RWPE2 (cell line): ENCODE measurements around the gene CNTN6.

Source experiments
- ATAC-seq: fragments of 200-7000 bp; cut with Tn5 transposase; 3 replicates; pipeline ENCODE4 v1.9.1; 2021; ENCODE audit warnings: low read depth
- DNase-seq: peaks from one replicate; pipeline ENCODE4 v3.0.0-alpha.2; 2020; ENCODE audit warnings: low spot score
- H3K27ac ChIP-seq: fragments of 450-650 bp; 2 replicates; pipeline ENCODE4 v1.5.1; 2017; ENCODE audit warnings: mild to moderate bottlenecking; ENCODE audit not compliant: poor library complexity, severe bottlenecking
- H3K27me3 ChIP-seq: fragments of 250-450 bp; sonication (Bioruptor Pico); 2 replicates; pipeline ENCODE4 v1.5.1; 2021; ENCODE audit warnings: mild to moderate bottlenecking, moderate library complexity; ENCODE audit not compliant: insufficient read depth, poor library complexity, severe bottlenecking
- H3K36me3 ChIP-seq: fragments of 250-450 bp; sonication (Bioruptor Pico); 2 replicates; pipeline ENCODE4 v1.5.1; 2020; ENCODE audit warnings: low read depth, mild to moderate bottlenecking, moderate library complexity
- H3K4me1 ChIP-seq: fragments of 250-450 bp; sonication (Bioruptor Pico); 2 replicates; pipeline ENCODE4 v1.5.1; 2021; ENCODE audit warnings: mild to moderate bottlenecking, moderate library complexity; ENCODE audit not compliant: insufficient read depth, poor library complexity, severe bottlenecking
- H3K4me3 ChIP-seq: fragments of 250-450 bp; sonication (Bioruptor Pico); 2 replicates; pipeline ENCODE4 v1.5.1; 2021; ENCODE audit warnings: mild to moderate bottlenecking, moderate library complexity; ENCODE audit not compliant: severe bottlenecking
- H3K9me3 ChIP-seq: fragments of 250-450 bp; sonication (Bioruptor Pico); 2 replicates; pipeline ENCODE4 v1.5.1; 2021; ENCODE audit warnings: mild to moderate bottlenecking, moderate library complexity; ENCODE audit not compliant: severe bottlenecking
- TF ChIP-seq, protein P1 (sequence below): fragments of 450-650 bp; IDR thresholded peaks from one replicate; pipeline ENCODE4 v1.5.1; 2017; ENCODE audit warnings: mild to moderate bottlenecking, moderate library complexity; ENCODE audit not compliant: poor library complexity, severe bottlenecking

Gene CNTN6

DNA sequence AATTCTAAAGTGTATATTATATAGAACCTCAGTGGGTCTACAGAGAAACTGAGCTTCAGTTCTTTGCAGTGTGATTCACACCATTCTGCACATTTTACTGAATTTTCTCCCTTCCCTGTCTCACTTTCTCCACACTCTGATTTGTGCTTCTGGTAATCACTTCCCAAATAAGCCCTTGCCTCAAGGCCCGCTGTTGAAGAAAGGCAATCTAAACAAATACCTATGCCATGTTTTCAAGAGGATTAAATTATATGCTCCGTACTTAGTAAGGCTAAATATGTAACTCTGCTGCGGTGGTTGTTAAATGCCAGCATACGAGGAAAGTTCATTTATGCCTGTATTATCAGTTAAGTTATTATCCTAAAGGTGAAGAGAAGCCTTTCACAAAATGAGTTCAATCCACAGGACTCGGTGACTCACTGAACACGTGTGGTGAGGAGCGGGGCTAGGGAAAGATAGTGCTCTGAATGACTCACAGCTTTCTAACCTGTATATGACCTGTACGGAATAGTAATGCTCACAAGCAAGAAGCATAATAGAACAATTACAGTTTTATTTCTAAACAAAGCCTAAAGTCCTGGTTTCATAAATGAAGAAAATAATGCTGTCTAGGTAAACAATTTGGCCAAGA, 25.1 kb downstream of the CNTN6 start:
- TF ChIP-seq, protein P1, sequence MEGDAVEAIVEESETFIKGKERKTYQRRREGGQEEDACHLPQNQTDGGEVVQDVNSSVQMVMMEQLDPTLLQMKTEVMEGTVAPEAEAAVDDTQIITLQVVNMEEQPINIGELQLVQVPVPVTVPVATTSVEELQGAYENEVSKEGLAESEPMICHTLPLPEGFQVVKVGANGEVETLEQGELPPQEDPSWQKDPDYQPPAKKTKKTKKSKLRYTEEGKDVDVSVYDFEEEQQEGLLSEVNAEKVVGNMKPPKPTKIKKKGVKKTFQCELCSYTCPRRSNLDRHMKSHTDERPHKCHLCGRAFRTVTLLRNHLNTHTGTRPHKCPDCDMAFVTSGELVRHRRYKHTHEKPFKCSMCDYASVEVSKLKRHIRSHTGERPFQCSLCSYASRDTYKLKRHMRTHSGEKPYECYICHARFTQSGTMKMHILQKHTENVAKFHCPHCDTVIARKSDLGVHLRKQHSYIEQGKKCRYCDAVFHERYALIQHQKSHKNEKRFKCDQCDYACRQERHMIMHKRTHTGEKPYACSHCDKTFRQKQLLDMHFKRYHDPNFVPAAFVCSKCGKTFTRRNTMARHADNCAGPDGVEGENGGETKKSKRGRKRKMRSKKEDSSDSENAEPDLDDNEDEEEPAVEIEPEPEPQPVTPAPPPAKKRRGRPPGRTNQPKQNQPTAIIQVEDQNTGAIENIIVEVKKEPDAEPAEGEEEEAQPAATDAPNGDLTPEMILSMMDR, result no peak
- H3K27me3 ChIP-seq, result no peaks in the 10 kb centered on the region
- H3K36me3 ChIP-seq, result no peaks in the 10 kb centered on the region
- no peak overlapping the region for H3K4me3 ChIP-seq
- peaks cover 2% of the 10 kb centered on the region for H3K9me3 ChIP-seq
- DNase-seq (no peak), ATAC-seq (peak; percentile 100)
- no peak overlapping the region for H3K27ac ChIP-seq
- peaks cover 2% of the 10 kb centered on the region for H3K4me1 ChIP-seq

DNA sequence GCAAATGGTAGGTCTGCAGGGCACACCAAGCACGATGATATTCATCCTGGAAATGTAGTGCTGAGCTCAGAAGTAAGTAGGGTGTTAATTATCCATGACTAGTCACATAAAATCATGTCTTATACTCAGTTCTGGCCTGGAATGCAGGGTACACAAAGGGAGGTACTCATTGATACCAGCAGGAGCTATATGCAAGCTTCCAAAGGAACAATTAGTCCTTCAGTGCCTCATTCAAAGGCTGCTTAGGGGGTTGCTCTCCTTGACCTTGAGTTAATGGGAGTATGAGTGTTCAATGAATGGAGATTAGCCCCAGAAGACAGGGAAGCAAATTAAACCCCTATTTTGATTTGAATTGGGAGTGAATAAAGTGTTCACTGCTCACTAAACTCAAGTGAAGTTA, 38.3 kb downstream of the CNTN6 start:
- no peak overlapping the region for H3K4me3 ChIP-seq
- no peaks in the 10 kb centered on the region for H3K27me3 ChIP-seq
- no peaks in the 10 kb centered on the region for H3K36me3 ChIP-seq
- no peaks in the 10 kb centered on the region for H3K4me1 ChIP-seq
- TF ChIP-seq, protein P1, result no peak
- H3K27ac ChIP-seq, result no peak overlapping the region
- DNase-seq (no peak), ATAC-seq (no peak)
- H3K9me3 ChIP-seq, result peaks cover 2% of the 10 kb centered on the region

DNA sequence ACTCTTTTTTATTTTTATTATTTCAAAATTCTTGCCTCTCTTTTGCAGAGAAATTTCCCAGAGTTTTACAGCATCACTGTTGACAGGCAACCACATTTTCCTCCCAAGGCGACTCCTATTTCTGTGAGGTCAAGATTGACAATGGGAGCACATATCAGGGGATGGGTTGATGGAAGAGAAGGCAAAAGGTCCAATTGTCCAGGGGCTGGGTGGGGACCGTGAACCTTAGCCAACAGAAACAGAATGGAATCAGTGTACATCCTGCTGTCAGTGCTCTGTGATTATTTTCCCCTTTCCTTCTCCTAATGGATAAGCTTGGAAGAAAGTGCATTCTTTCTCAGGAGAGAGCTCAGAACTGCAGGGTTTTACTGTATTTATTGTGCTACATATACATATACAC, 42.4 kb downstream of the CNTN6 start:
- Histone ChIP-seq H3K4me1 (no peaks in the 10 kb centered on the region), H3K9me3 (no peaks in the 10 kb centered on the region), H3K27ac (no peak overlapping the region), H3K36me3 (no peaks in the 10 kb centered on the region), H3K27me3 (no peaks in the 10 kb centered on the region), H3K4me3 (no peak overlapping the region)
- DNase-seq, result no peak
- TF ChIP-seq, protein P1, result no peak
- ATAC-seq, result no peak

DNA sequence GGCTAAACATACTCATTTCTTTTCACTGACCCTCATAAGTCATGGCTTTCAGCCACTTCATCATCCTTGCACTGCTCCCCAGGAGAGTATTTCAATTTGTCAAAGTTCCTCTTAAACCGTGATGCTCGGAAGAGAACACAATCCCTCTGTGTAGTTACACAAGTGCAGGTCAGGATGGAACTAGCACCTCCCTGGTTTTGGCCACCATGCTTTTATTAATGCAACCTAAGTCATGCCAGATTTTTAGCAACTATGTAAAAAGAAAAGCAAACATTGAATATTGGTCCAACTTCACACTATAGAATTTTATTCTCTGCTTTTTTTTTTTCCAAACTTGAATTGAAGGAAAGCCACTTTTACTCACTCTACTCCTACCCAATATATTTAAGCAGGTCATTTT, 45.2 kb downstream of the CNTN6 start:
- Histone ChIP-seq H3K9me3 (no peaks in the 10 kb centered on the region), H3K36me3 (no peaks in the 10 kb centered on the region), H3K27ac (no peak overlapping the region), H3K4me3 (no peak overlapping the region), H3K4me1 (no peaks in the 10 kb centered on the region), H3K27me3 (no peaks in the 10 kb centered on the region)
- no peak for ATAC-seq
- no peak for DNase-seq
- TF ChIP-seq, protein P1, result no peak

DNA sequence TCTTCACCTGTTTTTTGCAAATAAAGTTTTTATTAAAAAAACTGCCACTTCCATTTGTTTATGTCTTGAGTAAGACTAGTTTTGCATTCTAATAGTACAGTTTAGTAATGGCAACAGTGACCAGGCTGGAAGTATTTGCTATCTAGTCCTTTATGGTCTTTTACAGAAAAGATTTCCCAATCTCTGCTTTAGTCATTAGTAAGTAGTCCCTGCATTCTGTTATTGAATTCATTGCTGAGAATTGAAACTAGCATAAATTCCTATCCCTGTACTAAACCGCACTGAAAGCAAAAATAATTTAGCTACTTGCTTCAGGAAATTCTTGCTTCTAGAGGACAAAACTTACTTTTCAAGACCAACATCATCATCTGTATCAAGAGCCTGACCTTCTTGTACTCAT, 46.2 kb downstream of the CNTN6 start:
- TF ChIP-seq, protein P1, result no peak
- ATAC-seq, result no peak
- Histone ChIP-seq H3K4me3 (no peak overlapping the region), H3K36me3 (no peaks in the 10 kb centered on the region), H3K27ac (no peak overlapping the region), H3K9me3 (no peaks in the 10 kb centered on the region), H3K27me3 (no peaks in the 10 kb centered on the region), H3K4me1 (no peaks in the 10 kb centered on the region)
- no peak for DNase-seq
